Kidney capillary endothelial cell (primary cell): ENCODE data around the gene NXPE1.

ENCODE experiments used
- DNase-seq: peaks from one replicate; pipeline ENCODE4 v3.0.0-alpha.2; 2018; ENCODE audit warnings: low spot score

Gene NXPE1

DNA sequence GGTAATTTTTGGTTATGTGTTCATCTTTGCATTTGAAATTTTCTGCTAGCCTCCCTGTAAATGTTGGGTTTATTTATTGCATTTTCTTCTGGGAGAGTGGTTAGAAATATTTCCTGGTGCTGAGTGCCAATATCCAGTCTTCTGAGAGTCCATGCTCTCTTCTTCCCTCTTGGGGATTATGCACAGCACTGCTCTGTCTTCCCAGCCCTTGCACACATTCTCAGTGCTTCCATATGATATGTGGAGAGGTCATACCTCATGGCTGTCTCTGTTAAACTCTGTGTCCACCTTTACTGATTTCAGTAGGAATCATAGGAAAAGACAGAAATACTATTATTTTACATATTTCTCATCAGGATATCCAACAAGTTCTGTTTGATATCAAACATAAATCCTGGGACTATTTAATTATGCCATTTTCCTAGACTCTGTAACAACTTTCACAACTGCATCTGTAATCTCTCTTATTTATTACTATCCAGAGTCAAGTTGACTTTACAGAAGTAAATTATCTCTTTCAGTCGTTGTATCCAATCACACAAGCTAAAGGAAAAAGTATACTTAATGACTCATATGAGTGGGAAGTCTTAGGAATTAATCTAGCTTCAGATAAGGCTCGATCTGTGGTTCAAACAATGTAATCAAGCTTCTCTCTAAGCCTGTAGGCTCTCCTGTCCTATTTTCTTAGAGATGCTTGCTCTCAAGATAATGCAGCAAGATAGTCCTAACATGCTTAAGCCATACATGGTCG lies 2.7 kb upstream of the NXPE1 start:
- no peak for DNase-seq

DNA sequence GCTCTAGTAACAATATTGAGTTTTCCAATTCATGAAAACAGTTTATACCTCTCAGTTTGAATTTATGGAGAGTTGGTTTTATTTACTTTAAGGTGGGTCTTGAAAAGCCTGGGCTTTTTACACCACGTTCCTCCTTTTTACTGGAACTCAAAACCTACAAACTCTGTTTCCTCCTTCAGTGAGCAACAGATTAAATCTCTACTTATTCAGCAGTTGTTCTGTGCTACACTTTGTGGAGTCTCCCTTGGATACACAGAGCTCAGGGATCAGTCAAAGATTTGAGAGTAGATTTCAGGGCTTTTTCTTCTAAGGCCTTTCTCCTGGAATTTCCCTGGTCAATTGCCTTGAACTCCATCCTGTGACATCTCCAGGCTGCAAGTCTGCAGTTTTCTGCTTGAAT lies 3.5 kb downstream of the NXPE1 start:
- DNase-seq = no peak

DNA sequence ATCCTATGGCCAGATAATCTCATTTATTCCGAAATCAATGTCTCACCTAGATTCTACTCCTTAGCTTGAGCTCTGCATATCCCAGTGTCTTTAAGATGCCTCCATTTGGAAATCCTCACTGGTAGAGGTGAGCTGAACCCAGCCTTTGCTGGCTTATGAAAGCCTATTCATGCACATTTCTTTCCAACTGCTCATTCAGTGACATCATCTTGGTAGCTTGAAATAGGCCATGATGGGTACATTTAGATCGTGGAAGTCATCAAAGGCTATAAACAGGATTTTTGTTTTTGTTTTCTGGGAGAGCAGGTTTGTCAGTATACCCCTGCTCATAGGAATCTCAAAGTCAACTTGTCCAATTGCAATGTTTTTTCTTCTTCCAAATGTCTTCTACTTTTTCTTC lies 6.0 kb downstream of the NXPE1 start:
- DNase-seq = no peak

DNA sequence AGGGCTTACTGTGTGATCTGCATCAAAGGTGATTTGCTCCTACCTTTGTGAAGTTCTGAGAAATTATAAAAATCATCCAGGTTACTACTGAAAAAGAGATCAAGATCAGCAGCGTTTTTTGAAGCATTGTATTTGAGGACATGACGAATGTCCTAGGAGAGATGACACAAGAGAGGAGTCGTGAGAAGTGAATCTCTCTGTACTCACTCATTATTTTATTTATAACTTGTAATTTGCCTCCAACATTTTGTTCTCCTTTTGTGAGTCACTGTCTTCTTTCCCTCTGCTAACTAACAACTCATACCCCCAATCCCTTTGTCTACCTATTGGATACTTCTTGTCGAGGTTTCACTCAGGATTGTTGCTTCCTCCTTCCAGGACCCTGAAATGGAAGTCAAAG lies 8.6 kb downstream of the NXPE1 start:
- no peak for DNase-seq

DNA sequence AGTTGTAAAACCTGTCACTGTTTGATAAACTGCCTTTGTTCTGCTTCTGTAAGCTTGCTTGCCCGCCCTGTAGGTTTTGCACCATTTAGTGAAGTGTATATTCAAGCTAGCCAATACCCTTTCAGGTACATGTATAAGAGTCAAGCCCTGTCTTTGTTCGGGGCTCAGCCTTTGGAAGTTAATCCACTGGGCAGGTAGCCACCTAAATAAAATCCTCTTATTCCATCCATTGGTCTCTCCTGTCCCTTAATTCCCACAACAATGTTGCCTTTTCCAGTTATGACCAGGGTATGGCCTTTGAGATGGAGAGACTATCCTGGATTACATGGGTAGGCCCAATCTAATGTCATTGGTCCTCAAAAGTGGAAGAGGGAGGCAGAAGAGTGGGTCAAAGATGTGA lies 34.0 kb downstream of the NXPE1 start:
- no peak for DNase-seq

DNA sequence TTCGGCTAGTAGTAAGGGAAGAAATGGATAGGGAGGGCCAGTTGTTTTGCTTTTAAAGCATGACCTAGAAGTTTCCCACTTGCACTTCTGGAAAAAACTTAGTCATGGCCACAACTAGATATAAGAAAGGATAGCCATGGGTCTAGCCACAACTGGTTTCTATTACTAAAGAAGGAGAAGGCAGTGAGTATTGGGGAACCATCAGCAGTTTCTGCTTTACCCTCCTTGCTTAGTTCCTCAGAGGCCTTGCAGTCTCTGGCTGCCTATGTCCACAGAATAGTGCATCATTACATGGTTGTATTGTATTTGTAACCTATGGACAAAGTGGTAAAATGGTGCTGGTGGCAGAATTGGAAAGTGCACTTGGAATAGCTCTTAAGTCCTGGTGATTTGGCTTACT lies 35.6 kb downstream of the NXPE1 start:
- no peak for DNase-seq

DNA sequence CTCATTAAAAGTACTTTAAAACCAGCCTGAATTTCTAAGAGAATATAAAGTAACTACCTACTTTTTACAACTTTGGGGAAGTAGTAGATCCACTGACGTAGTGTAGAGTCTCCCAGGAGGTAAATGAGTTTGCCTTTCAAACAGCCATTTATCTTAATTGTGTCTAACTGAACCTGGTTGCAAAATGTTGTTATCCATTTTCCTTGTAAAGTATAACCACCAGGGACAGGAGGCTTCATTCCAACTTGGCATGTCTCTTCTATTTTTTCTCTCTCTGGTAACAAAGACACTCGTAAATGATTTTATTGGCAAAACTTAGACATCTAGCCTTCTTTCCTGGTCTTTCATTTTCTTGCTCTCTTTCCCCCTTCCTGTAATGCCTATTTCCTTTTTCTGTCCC lies 36.9 kb downstream of the NXPE1 start:
- no peak for DNase-seq

DNA sequence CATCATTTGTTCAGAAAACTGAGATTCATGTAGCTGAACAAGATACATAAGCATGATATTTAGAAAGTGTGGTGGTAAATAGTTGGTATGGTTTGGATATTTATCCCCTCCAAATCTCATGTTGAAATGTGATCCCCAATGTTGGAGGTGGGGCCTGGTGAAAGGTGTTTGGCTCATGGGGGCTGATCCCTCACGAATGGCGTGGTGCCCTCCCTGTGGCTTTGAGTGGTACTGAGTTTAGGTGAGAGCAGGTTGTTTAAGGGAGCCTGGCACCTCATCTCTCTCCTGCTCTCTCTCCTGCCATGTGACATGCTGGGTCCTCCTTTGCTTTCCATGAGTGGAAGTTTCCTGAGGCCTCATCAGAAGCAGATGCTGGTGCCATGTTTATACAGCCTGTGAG lies 48.1 kb downstream of the NXPE1 start:
- no peak for DNase-seq

DNA sequence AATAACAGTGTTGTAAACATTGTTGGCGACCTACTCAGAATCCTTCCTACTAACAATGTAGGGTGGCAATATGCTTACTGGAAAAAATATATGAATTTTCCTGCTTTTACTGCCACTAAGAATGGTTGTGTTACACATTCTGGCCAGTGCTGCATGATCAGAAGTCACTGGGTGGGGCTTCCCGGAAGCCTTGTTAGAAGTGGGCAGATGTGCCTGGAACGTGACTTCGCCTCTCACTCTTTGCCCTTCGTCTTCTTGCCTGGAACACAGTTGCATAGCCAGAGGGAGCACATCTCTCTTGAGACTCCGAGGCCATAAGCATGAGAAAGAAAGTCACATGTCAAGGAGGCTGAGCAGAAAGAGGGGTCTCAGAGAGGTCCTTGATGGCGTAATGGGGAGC lies 48.6 kb downstream of the NXPE1 start:
- DNase-seq = no peak

DNA sequence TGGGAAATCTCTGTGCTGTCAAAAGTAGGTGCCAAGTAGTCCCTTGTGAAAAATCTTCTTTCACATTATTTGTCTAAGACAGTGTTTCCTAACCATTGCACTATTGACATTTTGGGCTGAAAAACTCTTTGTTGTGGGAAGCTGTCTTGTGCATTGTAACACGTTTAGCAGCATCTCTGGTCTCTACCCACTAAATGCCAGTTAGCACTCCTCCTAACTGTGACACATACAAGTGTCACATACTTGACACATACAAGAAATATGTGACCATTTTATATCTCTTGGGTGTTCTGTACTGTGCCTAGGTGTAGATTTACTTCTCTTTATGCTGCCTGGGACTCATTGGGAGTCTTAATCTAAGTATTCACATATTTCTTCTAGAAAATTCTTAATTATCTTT lies 57.8 kb downstream of the NXPE1 start:
- no peak for DNase-seq

DNA sequence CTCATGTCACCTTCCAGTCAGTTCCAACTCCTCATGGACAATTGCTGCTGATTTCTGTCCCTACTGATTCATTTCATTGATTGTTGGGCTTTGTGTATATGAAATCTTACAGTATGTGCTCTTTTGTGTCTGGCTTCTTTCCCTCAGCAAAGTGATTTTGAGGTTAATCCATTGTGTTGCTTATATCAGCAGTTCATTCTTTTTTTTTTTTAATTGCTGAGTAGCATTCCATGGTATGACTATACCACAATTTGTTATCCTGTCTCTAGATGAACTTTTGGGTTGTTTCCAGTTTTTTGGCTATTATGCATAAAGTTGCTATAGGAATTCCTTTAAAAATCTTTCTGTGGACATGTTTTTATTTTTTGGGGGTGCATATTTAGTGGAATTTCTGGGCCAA lies 59.9 kb downstream of the NXPE1 start:
- DNase-seq = no peak

DNA sequence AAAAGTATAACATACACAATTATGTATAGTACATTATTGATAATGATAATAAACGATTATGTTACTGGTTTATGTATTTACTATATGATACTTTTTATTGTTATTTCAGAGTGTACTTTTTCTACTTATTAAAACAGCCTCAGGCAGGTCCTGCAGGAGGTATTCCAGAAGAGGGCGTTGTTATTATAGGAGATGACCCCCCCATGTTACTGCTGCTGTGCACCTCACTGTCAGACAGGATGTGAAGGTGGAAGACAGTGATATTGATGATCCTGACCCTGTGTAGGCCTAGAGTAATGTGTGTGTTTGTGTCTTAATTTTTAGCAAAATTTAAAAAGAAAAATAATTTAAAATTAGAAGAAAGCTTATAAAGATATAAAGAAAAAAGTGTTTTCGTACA lies 62.8 kb downstream of the NXPE1 start:
- DNase-seq = no peak

DNA sequence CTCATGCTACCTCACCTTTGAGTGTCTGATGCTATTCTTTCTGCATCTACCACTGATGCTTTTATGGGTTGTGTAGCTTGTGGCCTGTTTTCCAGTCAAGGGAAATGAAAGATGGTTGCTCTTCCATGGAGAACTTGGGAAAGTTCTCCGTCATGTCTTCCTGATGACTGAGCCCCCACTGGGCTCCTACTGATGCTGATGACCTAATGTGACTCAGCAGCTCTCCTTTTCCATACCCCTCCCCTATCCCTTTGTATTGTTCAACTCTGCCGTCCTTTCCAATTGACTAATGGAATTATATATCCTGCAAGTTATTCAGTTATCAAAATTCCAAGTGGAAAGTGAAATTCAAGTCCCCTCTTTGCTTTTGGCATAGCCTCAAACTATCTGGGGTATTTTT lies 75.8 kb downstream of the NXPE1 start:
- no peak for DNase-seq

DNA sequence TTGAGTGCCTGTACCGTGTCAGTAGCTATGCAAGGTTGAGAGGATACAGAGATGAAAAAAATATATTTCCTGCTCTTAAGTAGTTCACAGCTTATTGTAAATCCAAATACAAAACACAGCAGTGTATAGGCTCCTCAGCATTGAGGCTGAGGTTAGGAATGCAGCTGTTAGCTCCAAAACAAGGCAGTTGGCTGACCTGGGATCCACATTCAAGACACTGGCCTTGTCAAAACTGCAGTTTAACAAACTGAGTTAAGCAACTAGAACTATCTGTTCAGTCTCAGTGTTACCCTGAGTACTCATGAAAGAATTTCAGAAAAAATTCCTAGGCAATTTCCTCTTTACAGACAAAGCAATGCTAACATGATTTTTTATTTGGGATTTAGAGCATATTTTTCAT lies 77.6 kb downstream of the NXPE1 start:
- DNase-seq = no peak

DNA sequence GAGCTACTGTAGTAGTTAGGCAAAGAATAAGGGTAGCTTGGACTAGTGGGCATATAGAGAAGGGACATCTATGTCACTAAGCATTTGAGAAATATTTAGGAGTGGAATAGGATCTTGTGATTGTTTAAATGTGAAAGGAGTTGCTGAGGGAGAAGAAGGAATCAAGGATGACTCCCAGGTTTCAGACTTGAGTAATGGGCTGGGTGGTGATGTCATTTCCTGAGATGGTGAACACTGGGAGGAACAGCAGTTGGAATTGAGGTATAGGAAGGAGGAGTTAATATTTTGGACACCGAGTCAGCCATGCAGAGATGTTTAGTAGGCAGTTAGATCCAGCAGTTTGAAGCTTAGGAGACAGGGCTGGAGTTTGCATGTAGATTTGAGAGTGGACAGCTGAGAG lies 80.3 kb downstream of the NXPE1 start:
- no peak for DNase-seq

DNA sequence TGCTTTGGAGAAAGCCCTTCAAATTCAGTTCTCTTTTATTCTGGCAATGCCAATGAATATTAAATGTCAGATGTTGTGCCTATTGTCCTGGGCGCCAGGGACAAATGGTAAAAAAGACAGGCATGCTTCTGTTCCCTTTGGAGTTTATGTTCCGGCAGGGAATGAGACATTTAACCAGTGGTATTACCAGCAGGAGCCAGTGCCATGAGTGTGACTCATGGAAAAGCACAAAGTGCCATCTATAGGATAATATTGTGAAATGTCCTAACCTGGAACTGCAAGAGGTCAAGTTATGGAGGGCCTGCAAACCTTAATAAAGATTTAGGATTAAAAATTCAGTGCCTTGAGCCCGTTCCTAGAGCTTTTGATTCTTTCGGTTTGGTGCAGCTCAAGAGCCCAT lies 80.9 kb downstream of the NXPE1 start:
- DNase-seq = no peak

DNA sequence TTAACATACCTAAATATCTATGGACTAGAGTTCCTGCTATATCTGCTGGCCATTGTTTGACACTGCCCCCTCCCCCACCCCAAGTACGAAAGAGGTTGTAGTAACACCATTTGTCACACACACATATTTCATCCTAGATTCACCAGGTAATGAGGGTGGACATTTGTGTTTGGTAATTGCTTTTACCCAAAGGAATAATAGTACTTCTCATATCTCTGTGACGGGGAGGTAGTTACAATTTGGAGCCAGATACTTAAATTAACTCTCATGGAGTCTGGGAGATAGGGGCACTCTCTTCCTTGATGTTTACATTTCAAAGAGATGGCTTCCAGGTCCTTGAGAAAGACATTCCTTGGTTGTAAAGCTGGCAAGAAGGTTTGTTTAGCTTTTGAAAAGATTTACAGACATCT lies 81.7 kb downstream of the NXPE1 start:
- no peak for DNase-seq

DNA sequence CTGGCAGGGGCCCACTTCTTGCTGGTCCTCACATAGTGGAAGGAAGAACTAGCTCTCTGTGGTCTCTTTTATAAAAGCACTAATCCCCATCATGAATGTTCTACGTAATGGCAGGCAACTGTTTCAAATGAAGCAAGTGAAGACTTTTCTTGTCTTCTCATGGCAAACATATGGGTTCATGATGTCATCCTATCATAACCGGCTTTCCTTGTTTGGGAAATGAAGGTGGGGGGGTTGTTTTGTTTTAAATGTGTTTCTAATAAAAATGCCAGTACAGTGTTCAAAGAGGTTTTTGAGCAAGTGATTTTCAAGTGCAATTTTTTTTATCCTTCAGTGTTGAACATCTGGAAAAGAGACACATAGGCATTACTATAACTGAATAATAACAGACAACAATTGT lies 87.0 kb downstream of the NXPE1 start:
- DNase-seq = no peak
